Neural progenitor cell (in vitro differentiated cells): ENCODE measurements around the gene TMEM121B.

Experiments used
- EZH2 ChIP-seq: fragments of 200-600 bp; sonication (generic); IDR thresholded peaks from 2 replicates; pipeline ENCODE4 v1.6.1; 2017; ENCODE audit warnings: antibody characterized with exemption, mild to moderate bottlenecking, moderate library complexity
- EZH2phosphoT487 ChIP-seq: fragments of 200-600 bp; sonication (generic); IDR thresholded peaks from 2 replicates; pipeline ENCODE4 v1.6.1; 2017; ENCODE audit warnings: antibody characterized with exemption
- TF ChIP-seq, protein P1 (sequence below): fragments of 200-600 bp; sonication (generic); IDR thresholded peaks from 2 replicates; pipeline ENCODE4 v1.5.1; 2017; ENCODE audit warnings: antibody characterized with exemption, mild to moderate bottlenecking

DNA sequence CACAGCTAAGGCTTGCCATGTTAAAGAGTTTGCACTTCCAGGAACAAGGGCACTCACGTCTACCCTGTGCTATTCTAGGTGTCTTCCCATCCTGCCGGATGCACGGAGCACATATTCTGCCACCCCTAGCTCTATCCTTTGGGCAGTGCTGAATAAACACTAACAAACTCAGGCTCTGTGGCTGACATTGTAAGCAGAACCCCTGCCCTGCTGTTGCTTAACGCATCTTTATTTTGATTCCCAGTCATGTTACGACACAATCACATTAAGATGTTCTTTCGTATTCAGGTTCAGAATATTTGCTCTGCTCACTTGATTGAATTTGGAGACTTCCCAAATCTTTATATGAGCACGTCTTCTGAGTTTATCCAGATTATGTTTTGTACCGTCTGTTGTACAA lies 41.6 kb upstream of the TMEM121B start:
- TF ChIP-seq, protein P1, sequence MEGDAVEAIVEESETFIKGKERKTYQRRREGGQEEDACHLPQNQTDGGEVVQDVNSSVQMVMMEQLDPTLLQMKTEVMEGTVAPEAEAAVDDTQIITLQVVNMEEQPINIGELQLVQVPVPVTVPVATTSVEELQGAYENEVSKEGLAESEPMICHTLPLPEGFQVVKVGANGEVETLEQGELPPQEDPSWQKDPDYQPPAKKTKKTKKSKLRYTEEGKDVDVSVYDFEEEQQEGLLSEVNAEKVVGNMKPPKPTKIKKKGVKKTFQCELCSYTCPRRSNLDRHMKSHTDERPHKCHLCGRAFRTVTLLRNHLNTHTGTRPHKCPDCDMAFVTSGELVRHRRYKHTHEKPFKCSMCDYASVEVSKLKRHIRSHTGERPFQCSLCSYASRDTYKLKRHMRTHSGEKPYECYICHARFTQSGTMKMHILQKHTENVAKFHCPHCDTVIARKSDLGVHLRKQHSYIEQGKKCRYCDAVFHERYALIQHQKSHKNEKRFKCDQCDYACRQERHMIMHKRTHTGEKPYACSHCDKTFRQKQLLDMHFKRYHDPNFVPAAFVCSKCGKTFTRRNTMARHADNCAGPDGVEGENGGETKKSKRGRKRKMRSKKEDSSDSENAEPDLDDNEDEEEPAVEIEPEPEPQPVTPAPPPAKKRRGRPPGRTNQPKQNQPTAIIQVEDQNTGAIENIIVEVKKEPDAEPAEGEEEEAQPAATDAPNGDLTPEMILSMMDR = no peak
- TF ChIP-seq EZH2phosphoT487 (no peak), EZH2 (no peak)
